Caco-2 (cell line): Measurements from ENCODE around the gene CTCFL. TPM values are rescaled to one million over a fixed set of nuclear protein-coding genes. Genes with fewer than 3 reads are reported as not detected.

ENCODE experiments used
- BruUV-seq: library from RNA; stranded (reverse); fragments of 400-500 nt; replicated peaks from 2 replicates; lab custom pipeline; 2021; lab: Mats Ljungman, UMichigan
- CTCF ChIA-PET: fragments of 300-600 bp; sonication (Branson Sonifier 250); formaldehyde crosslinking; loops from one replicate; lab custom pipeline; 2022; ENCODE audit warnings: antibody characterized with exemption; lab: Charles Lee
- POLR2A ChIA-PET: fragments of 300-600 bp; sonication (Branson Sonifier 250); formaldehyde crosslinking; loops from one replicate; lab custom pipeline; 2022; ENCODE audit warnings: antibody characterized with exemption; lab: Charles Lee
- DNase-seq, 2 experiments: peaks; one replicate each; pipeline versions ENCODE4 v3.0.0 to v3.0.0-alpha.2; 2020 to 2022
- H3K27me3 ChIP-seq: replicated peaks from 2 replicates; pipeline ENCODE4 v1.6.0; 2011; ENCODE audit warnings: low read length; ENCODE audit not compliant: control insufficient read depth, insufficient read depth
- H3K36me3 ChIP-seq: 2 replicates; pipeline ENCODE4 v1.5.1; 2011; ENCODE audit warnings: low read length; ENCODE audit not compliant: control insufficient read depth, insufficient read depth
- H3K4me1 ChIP-seq: fragments of 250-450 bp; sonication (Bioruptor Pico); 2 replicates; pipeline ENCODE4 v1.5.1; 2020; ENCODE audit warnings: mild to moderate bottlenecking
- H3K4me3 ChIP-seq: 2 replicates; pipeline ENCODE4 v1.5.1; 2011; ENCODE audit warnings: low read depth, mild to moderate bottlenecking, control low read depth, low read length
- H3K9me3 ChIP-seq: fragments of 250-450 bp; sonication (Bioruptor Pico); 2 replicates; pipeline ENCODE4 v1.5.1; 2020; ENCODE audit warnings: mild to moderate bottlenecking, moderate library complexity
- H3K27ac Mint-ChIP-seq: one replicate; pipeline ENCODE4 v1.8.0; 2022; ENCODE audit warnings: mixed read lengths; ENCODE audit not compliant: unreplicated experiment
- H3K27me3 Mint-ChIP-seq: one replicate; pipeline ENCODE4 v1.8.0; 2022; ENCODE audit warnings: mixed read lengths; ENCODE audit not compliant: insufficient read depth, unreplicated experiment
- H3K36me3 Mint-ChIP-seq: one replicate; pipeline ENCODE4 v1.8.0; 2022; ENCODE audit warnings: mild to moderate bottlenecking, mixed read lengths; ENCODE audit not compliant: insufficient read depth, unreplicated experiment
- H3K4me1 Mint-ChIP-seq: one replicate; pipeline ENCODE4 v1.8.0; 2022; ENCODE audit warnings: low read depth, mixed read lengths; ENCODE audit not compliant: unreplicated experiment
- H3K4me3 Mint-ChIP-seq: one replicate; pipeline ENCODE4 v1.8.0; 2022; ENCODE audit warnings: mild to moderate bottlenecking, moderate library complexity, mixed read lengths; ENCODE audit not compliant: unreplicated experiment
- H3K9me3 Mint-ChIP-seq: one replicate; pipeline ENCODE4 v1.8.0; 2022; ENCODE audit warnings: mixed read lengths; ENCODE audit not compliant: unreplicated experiment
- CTCF ChIP-seq, 2 experiments: fragments of 200-600 bp in 1 of 2; IDR thresholded peaks; 1 replicate in 1 of 2; 2 replicates in 1 of 2; pipeline versions ENCODE4 v1.5.1 to v1.8.0; 2011 to 2022; ENCODE audit warnings: antibody characterized with exemption in 1 of 2, control low read depth in 1 of 2, inconsistent platforms in 1 of 2, low read depth in 1 of 2, low read length in 1 of 2, mild to moderate bottlenecking in 1 of 2, moderate library complexity in 1 of 2; ENCODE audit not compliant: insufficient read depth in 1 of 2, severe bottlenecking in 1 of 2, unreplicated experiment in 1 of 2
- intact Hi-C: fragments of 100-400 bp; cut with micrococcal nuclease; formaldehyde crosslinking; loops from one replicate; pipeline ENCODE4 v1.10.0; 2022; ENCODE audit not compliant: unreplicated experiment
- total RNA-seq: library from RNA; stranded (reverse); gene quantifications from 2 replicates; pipeline ENCODE4 v1.2.3, GENCODE V29; 2022

CTCFL gene
- total RNA-seq, 1 experiment from 2014 or later, result not detected

DNA sequence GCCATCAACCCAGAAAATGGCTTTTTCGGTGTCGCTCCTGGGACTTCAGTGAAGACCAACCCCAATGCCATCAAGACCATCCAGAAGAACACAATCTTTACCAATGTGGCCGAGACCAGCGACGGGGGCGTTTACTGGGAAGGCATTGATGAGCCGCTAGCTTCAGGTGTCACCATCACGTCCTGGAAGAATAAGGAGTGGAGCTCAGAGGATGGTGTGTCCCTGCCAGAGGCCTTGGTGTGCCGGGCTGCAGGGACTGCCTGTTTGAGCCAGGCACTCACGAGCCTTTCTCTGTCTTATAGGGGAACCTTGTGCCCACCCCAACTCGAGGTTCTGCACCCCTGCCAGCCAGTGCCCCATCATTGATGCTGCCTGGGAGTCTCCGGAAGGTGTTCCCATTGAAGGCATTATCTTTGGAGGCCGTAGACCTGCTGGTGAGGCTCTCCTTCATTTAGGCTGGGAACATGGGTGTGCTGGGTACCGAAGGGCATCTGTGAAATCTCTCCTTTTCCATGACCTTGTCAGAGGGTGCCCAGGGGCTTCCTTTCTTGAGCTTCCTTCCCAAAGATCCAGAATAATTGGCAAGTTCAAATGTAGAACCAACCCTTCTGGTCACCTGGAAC is 39.4 kb upstream of the CTCFL start:
- H3K4me3 Mint-ChIP-seq, result no peak overlapping the region
- H3K4me1 Mint-ChIP-seq, result peaks cover 1% of the 10 kb centered on the region
- no TSS peak for BruUV-seq
- DNase-seq, result no peak
- no peaks in the 10 kb centered on the region for H3K36me3 Mint-ChIP-seq
- no peaks in the 10 kb centered on the region for H3K9me3 Mint-ChIP-seq
- Histone ChIP-seq H3K27me3 (no peaks in the 10 kb centered on the region), H3K36me3 (no peaks in the 10 kb centered on the region), H3K4me3 (no peak overlapping the region), H3K9me3 (peaks cover 4% of the 10 kb centered on the region; the same call in 1 of the 2 replicates), H3K4me1 (peaks cover 14% of the 10 kb centered on the region; the same call in 1 of the 2 replicates)
- H3K27me3 Mint-ChIP-seq, result peaks cover 18% of the 10 kb centered on the region
- ChIA-PET CTCF (interaction anchor here (1.3 kb wide), 1 partner anchor 15 kb away, joined by 3 read pairs; no protein-coding TSS in a partner anchor), POLR2A (no interaction called here)
- intact Hi-C loops, result no loop called here
- H3K27ac Mint-ChIP-seq, result no peak overlapping the region
- no peak for TF ChIP-seq CTCF (IDR thresholded peaks at IDR 0.05; ENCODE audit: insufficient read depth in 1 of 2, low read depth in 1 of 2, low read length in 1 of 2, severe bottlenecking in 1 of 2, unreplicated experiment in 1 of 2)

DNA sequence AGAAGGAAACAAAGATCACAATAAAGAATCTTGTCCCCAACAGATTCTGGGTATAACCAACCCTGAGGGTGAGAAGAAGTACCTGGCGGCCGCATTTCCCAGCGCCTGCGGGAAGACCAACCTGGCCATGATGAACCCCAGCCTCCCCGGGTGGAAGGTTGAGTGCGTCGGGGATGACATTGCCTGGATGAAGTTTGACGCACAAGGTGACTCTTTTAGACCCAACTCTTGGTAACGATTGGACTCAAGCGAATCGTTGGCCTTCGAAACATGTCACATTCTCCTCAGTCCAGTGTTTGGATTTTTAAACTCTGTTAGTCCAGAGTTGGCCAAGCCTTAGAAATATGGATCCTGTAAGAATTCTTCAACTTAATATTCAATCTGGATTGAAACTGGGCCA is 38.6 kb upstream of the CTCFL start:
- peaks cover 6% of the 10 kb centered on the region for H3K4me1 Mint-ChIP-seq
- Histone ChIP-seq H3K27me3 (no peaks in the 10 kb centered on the region), H3K4me3 (no peak overlapping the region), H3K4me1 (peaks cover 22% of the 10 kb centered on the region; the same call in 1 of the 2 replicates), H3K9me3 (peaks cover 4% of the 10 kb centered on the region; the same call in 1 of the 2 replicates), H3K36me3 (no peaks in the 10 kb centered on the region)
- no peak for DNase-seq
- H3K4me3 Mint-ChIP-seq, result no peak overlapping the region
- no TSS peak for BruUV-seq
- POLR2A ChIA-PET, result no interaction called here
- CTCF ChIA-PET, result no interaction called here
- peaks cover 24% of the 10 kb centered on the region for H3K27me3 Mint-ChIP-seq
- TF ChIP-seq CTCF (IDR thresholded peaks at IDR 0.05; ENCODE audit: insufficient read depth in 1 of 2, low read depth in 1 of 2, low read length in 1 of 2, severe bottlenecking in 1 of 2, unreplicated experiment in 1 of 2), result no peak
- no peaks in the 10 kb centered on the region for H3K36me3 Mint-ChIP-seq
- no peak overlapping the region for H3K27ac Mint-ChIP-seq
- H3K9me3 Mint-ChIP-seq, result no peaks in the 10 kb centered on the region
- intact Hi-C loops, result no loop called here

- no peaks in the 10 kb centered on the region for H3K27me3 ChIP-seq
Measured at GRCh38 chr20:57562541-57563465, 37.9 kb upstream of the CTCFL start.

More at GRCh38 chr20:57562541-57563465, 37.9 kb upstream of the CTCFL start:
- DNase-seq, result no peak
- Mint-ChIP-seq H3K9me3 (no peaks in the 10 kb centered on the region), H3K4me1 (peaks cover 6% of the 10 kb centered on the region), H3K27me3 (peaks cover 25% of the 10 kb centered on the region), H3K27ac (no peak overlapping the region), H3K4me3 (no peak overlapping the region), H3K36me3 (no peaks in the 10 kb centered on the region)
- Histone ChIP-seq H3K4me1 (peaks cover 24% of the 10 kb centered on the region; the same call in 1 of the 2 replicates), H3K36me3 (no peaks in the 10 kb centered on the region), H3K9me3 (peaks cover 4% of the 10 kb centered on the region; the same call in 1 of the 2 replicates), H3K4me3 (no peak overlapping the region)
- no peak for TF ChIP-seq CTCF (IDR thresholded peaks at IDR 0.05; ENCODE audit: insufficient read depth in 1 of 2, low read depth in 1 of 2, low read length in 1 of 2, severe bottlenecking in 1 of 2, unreplicated experiment in 1 of 2)
- POLR2A ChIA-PET, result no interaction called here
- CTCF ChIA-PET, result no interaction called here
- BruUV-seq, result no TSS peak
- intact Hi-C loops, result no loop called here
